IMR-90 (cell line): ENCODE measurements around the gene STARD10. TPM values are rescaled to one million over a fixed set of nuclear protein-coding genes. Genes with fewer than 3 reads are reported as not detected.

Experiments
- ATAC-seq: fragments of 200-7000 bp; cut with Tn5 transposase; 2 replicates; pipeline ENCODE4 v1.9.1; 2020; ENCODE audit warnings: low read depth, mild to moderate bottlenecking, moderate library complexity
- BruUV-seq: library from RNA; stranded (reverse); fragments of 400-500 nt; replicated peaks from 2 replicates; lab custom pipeline; 2021; lab: Mats Ljungman, UMichigan
- CTCF ChIA-PET: fragments of 300-600 bp; formaldehyde crosslinking; extraction: SDS; loops from one replicate; lab custom pipeline; 2021; ENCODE audit warnings: antibody characterized with exemption; lab: Yijun Ruan, JAX
- POLR2A ChIA-PET: fragments of 300-600 bp; sonication (Branson Sonifier 250); formaldehyde crosslinking; loops from one replicate; lab custom pipeline; 2022; ENCODE audit warnings: antibody characterized with exemption; ENCODE audit not compliant: unreplicated experiment; lab: Charles Lee
- DNase-seq: peaks from one replicate; pipeline ENCODE4 v3.0.0; 2013
- H2AFZ ChIP-seq: replicated peaks from 2 replicates; pipeline ENCODE3; 2013; ENCODE audit warnings: low read length, mild to moderate bottlenecking; ENCODE audit not compliant: poor library complexity
- H2AK5ac ChIP-seq: 2 replicates; pipeline ENCODE4 v1.6.1; 2013; ENCODE audit warnings: low read depth, low read length, inconsistent platforms
- H2AK9ac ChIP-seq: replicated peaks from 2 replicates; pipeline ENCODE3; 2013; ENCODE audit warnings: mild to moderate bottlenecking, low read depth, low read length, moderate library complexity; ENCODE audit not compliant: poor library complexity
- H2BK120ac ChIP-seq: 2 replicates; pipeline ENCODE4 v1.6.1; 2013; ENCODE audit warnings: low read depth, low read length, inconsistent platforms
- H2BK15ac ChIP-seq: 3 replicates; pipeline ENCODE4 v1.6.1; 2013; ENCODE audit warnings: low read depth, low read length, inconsistent platforms
- H2BK20ac ChIP-seq: 2 replicates; pipeline ENCODE4 v1.6.1; 2013; ENCODE audit warnings: low read depth, mild to moderate bottlenecking, inconsistent platforms, low read length, moderate library complexity
- H2BK5ac ChIP-seq: 2 replicates; pipeline ENCODE4 v1.6.1; 2013; ENCODE audit warnings: mild to moderate bottlenecking, low read depth, low read length, inconsistent platforms; ENCODE audit not compliant: poor library complexity, severe bottlenecking
- H3K14ac ChIP-seq: replicated peaks from 2 replicates; pipeline ENCODE4 v1.6.1; 2013; ENCODE audit warnings: low read depth, low read length, inconsistent platforms
- H3K18ac ChIP-seq: 2 replicates; pipeline ENCODE4 v1.6.1; 2013; ENCODE audit warnings: low read depth, low read length, control low read depth
- H3K23ac ChIP-seq: 2 replicates; pipeline ENCODE4 v1.6.1; 2013; ENCODE audit warnings: low read depth, low read length, inconsistent platforms
- H3K27ac ChIP-seq: 2 replicates; pipeline ENCODE4 v1.5.1; 2013; ENCODE audit warnings: mild to moderate bottlenecking, control low read depth, low read length; ENCODE audit not compliant: insufficient read depth
- H3K27me3 ChIP-seq: 2 replicates; pipeline ENCODE4 v1.6.1; 2013; ENCODE audit warnings: low read length; ENCODE audit not compliant: control insufficient read depth, insufficient read depth
- H3K36me3 ChIP-seq: 2 replicates; pipeline ENCODE4 v1.6.1; 2013; ENCODE audit warnings: low read length, mixed read lengths; ENCODE audit not compliant: control insufficient read depth, insufficient read depth
- H3K4ac ChIP-seq: 2 replicates; pipeline ENCODE4 v1.6.1; 2013; ENCODE audit warnings: low read depth, low read length, inconsistent platforms
- H3K4me1 ChIP-seq: 2 replicates; pipeline ENCODE4 v1.6.1; 2013; ENCODE audit warnings: low read length, mixed read lengths; ENCODE audit not compliant: control insufficient read depth, insufficient read depth
- H3K4me2 ChIP-seq: 2 replicates; pipeline ENCODE4 v1.6.1; 2013; ENCODE audit warnings: low read depth, mild to moderate bottlenecking, control low read depth, low read length, moderate library complexity
- H3K4me3 ChIP-seq: 2 replicates; pipeline ENCODE4 v1.5.1; 2013; ENCODE audit warnings: low read depth, mild to moderate bottlenecking, control low read depth, low read length, moderate library complexity; ENCODE audit not compliant: insufficient read depth
- H3K56ac ChIP-seq: 2 replicates; pipeline ENCODE4 v1.6.1; 2013; ENCODE audit warnings: low read length, inconsistent platforms; ENCODE audit not compliant: insufficient read depth; ENCODE audit errors: extremely low read depth
- H3K79me1 ChIP-seq, 2 experiments: 2 replicates each; pipeline ENCODE4 v1.6.1; 2013; ENCODE audit warnings: low read length in 2 of 2, inconsistent platforms in 1 of 2, low read depth in 1 of 2
- H3K9ac ChIP-seq: 2 replicates; pipeline ENCODE4 v1.6.1; 2013; ENCODE audit warnings: low read depth, low read length, control low read depth
- H3K9me1 ChIP-seq: 2 replicates; pipeline ENCODE4 v1.6.1; 2013; ENCODE audit warnings: low read length, inconsistent platforms; ENCODE audit not compliant: insufficient read depth
- H3K9me3 ChIP-seq: 2 replicates; pipeline ENCODE4 v1.6.1; 2013; ENCODE audit warnings: low read length; ENCODE audit not compliant: control insufficient read depth, insufficient read depth
- H4K20me1 ChIP-seq: 2 replicates; pipeline ENCODE4 v1.6.1; 2013; ENCODE audit warnings: low read length, inconsistent platforms; ENCODE audit not compliant: insufficient read depth
- H4K5ac ChIP-seq: 2 replicates; pipeline ENCODE4 v1.6.1; 2013; ENCODE audit warnings: mild to moderate bottlenecking, low read depth, low read length, control low read depth
- H4K8ac ChIP-seq, 2 experiments: 2 replicates each; pipeline ENCODE4 v1.6.1; 2013; ENCODE audit warnings: low read depth in 2 of 2, low read length in 2 of 2, control low read depth in 1 of 2, inconsistent platforms in 1 of 2
- H4K91ac ChIP-seq: 2 replicates; pipeline ENCODE4 v1.6.1; 2013; ENCODE audit warnings: low read depth, low read length, inconsistent platforms; ENCODE audit not compliant: insufficient read depth
- CEBPB ChIP-seq: IDR thresholded peaks from 2 replicates; pipeline ENCODE4 v1.6.1; 2012; ENCODE audit warnings: low read depth, low read length, improper control_type of control experiment
- MAZ ChIP-seq: IDR thresholded peaks from 2 replicates; pipeline ENCODE4 v1.6.1; 2012; ENCODE audit warnings: low read depth, mild to moderate bottlenecking, low read length, improper control_type of control experiment, moderate library complexity, borderline replicate concordance
- MXI1 ChIP-seq: IDR thresholded peaks from 2 replicates; pipeline ENCODE4 v1.6.1; 2012; ENCODE audit warnings: low read depth, mild to moderate bottlenecking, low read length, moderate library complexity, borderline replicate concordance
- NFE2L2 ChIP-seq: fragments of 150-350 bp; IDR thresholded peaks from 2 replicates; pipeline ENCODE4 v1.6.1; 2016; ENCODE audit warnings: low read depth, mild to moderate bottlenecking, low read length
- POLR2A ChIP-seq: IDR thresholded peaks from 2 replicates; pipeline ENCODE4 v1.6.1; 2012; ENCODE audit warnings: mild to moderate bottlenecking, low read depth, low read length
- RAD21 ChIP-seq: IDR thresholded peaks from 2 replicates; pipeline ENCODE4 v1.6.1; 2012; ENCODE audit warnings: low read length, improper control_type of control experiment
- RFX5 ChIP-seq: IDR thresholded peaks from 2 replicates; pipeline ENCODE4 v1.8.0; 2012; ENCODE audit warnings: low read depth, mild to moderate bottlenecking, low read length, moderate library complexity
- SMC3 ChIP-seq: fragments of 150-350 bp; IDR thresholded peaks from 2 replicates; pipeline ENCODE4 v1.6.1; 2016; ENCODE audit warnings: low read depth, mild to moderate bottlenecking, antibody characterized with exemption, low read length, moderate library complexity
- WGBS, 2 experiments: methylation state at CpG; one replicate each; pipeline versions ENCODE4 v1.1.5 to v1.1.7; 2013; ENCODE audit warnings: missing lambda C conversion rate in 2 of 2; ENCODE audit not compliant: insufficient read length in 1 of 2; ENCODE audit errors: extremely low coverage in 2 of 2; 5-methylcytosine and 5-hydroxymethylcytosine counted together
- dilution Hi-C: fragments of 300-500 bp; cut with HindIII; formaldehyde crosslinking; loops from one replicate; pipeline ENCODE4 v1.14.3; 2018; ENCODE audit warnings: low sequenced_read_pairs; ENCODE audit not compliant: unreplicated experiment
- in situ Hi-C: fragments of 300-500 bp; cut with MboI; formaldehyde crosslinking; loops from 3 replicates; pipeline ENCODE4 v1.14.3; 2019; ENCODE audit warnings: low sequenced_read_pairs, inconsistent platforms, mixed read lengths
- intact Hi-C: fragments of 100-400 bp; cut with micrococcal nuclease; formaldehyde crosslinking; loops from 2 replicates; pipeline ENCODE4 v1.10.0; 2022
- polyA plus RNA-seq, 3 experiments: library from polyadenylated mRNA; depleted of rRNA; stranded (reverse); fragments of >200 nt; gene quantifications; 2 replicates each; pipeline ENCODE4 v1.2.3, GENCODE V29; 2012; ENCODE audit warnings: low replicate concordance in 1 of 3
- total RNA-seq: library from RNA; depleted of rRNA; stranded (reverse); fragments of >200 nt; gene quantifications from 2 replicates; pipeline ENCODE4 v1.2.3, GENCODE V29; 2012
- TF ChIP-seq, protein P1 (sequence below): fragments of 150-350 bp; IDR thresholded peaks from 2 replicates; pipeline ENCODE4 v1.6.1; 2016; ENCODE audit warnings: low read depth, mild to moderate bottlenecking, low read length, moderate library complexity, borderline replicate concordance
- TF ChIP-seq, protein P2 (sequence below): fragments of 150-350 bp; IDR thresholded peaks from 2 replicates; pipeline ENCODE4 v1.6.1; 2017; ENCODE audit warnings: mild to moderate bottlenecking, antibody characterized with exemption, low read length, low read depth
- TF ChIP-seq, protein P3 (sequence below): conservative IDR thresholded peaks from 2 replicates; pipeline ENCODE4 v1.5.1; 2012; ENCODE audit warnings: mild to moderate bottlenecking, low read depth, low read length, improper control_type of control experiment

STARD10 gene
- total and polyA plus RNA-seq, 2 of the 4 experiments (the other 2 are of a cell fraction), result 23.8 to 37.4 TPM

DNA sequence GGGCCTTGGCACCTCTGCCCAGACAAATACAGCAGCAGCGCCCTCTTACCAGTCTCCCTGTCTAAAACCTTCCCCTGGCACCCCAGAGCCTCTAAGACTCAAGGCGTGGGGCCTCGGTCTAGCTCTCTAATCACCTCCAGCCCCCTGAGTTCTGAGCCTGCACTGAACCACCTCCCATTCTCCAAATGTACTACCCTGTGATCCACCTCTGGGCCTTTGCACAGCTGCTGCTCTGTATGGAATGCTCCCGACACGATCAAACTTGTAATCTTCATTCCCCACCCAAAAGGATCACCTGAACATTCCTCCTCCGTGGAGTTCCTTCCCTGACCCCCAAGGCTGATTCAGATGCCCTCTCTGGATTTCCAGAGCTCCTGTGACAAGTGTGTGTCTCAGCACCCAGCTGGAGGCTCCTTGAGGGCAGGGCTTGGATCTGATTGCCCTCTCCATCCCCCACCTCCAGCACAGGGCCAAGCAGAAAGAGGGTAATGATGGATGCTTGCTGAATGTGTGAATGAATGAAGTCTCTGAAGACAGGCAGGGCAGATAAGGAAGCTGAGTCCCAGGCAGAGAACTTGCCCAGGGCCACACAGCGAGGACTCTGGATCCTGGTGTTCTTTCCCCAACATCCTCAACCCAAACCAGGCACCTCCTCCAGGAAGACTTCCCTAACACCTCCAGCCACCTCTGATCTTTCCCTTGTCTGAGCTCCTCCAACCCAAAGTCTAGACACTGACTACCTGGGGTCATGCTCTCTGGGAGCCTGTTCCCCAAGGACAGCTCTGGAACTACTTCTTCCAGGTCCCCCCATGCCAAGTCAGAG, 18.3 kb downstream of the STARD10 start (continued):
- TF ChIP-seq, protein P1, sequence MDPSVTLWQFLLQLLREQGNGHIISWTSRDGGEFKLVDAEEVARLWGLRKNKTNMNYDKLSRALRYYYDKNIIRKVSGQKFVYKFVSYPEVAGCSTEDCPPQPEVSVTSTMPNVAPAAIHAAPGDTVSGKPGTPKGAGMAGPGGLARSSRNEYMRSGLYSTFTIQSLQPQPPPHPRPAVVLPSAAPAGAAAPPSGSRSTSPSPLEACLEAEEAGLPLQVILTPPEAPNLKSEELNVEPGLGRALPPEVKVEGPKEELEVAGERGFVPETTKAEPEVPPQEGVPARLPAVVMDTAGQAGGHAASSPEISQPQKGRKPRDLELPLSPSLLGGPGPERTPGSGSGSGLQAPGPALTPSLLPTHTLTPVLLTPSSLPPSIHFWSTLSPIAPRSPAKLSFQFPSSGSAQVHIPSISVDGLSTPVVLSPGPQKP, result no peak

DNA sequence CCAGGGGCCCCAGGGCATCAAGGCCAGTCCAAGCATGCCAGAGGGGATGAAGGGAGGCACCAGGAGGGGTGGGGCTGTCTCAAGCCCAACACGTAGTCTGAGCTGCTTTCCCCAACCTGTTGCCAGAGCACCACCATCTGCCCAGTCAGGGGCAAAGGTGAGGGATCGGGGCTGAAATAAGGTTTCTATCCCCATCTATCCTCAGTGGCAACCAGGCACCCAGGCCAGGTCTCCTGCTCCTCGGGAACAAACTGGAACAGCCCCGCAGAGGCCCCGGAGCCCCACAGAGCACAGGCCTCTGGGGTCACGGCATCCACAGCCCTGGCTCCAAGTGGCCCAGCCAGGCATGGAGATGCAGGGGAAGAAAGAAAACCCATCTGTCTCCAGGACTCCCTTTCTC, 19.3 kb downstream of the STARD10 start:
- no peak overlapping the region for H2BK15ac ChIP-seq
- peaks cover 28% of the 10 kb centered on the region for H3K4me1 ChIP-seq
- peaks cover 13% of the 10 kb centered on the region for H4K20me1 ChIP-seq
- WGBS, 2 experiments, result no CpG with 5 or more reads among the region's 6 CpGs
- no peak overlapping the region for H4K91ac ChIP-seq
- H3K9me3 ChIP-seq, result no peaks in the 10 kb centered on the region
- H3K18ac ChIP-seq, result no peak overlapping the region
- peaks cover 8% of the 10 kb centered on the region; the same call in 1 of the 2 replicates for H3K9me1 ChIP-seq
- H3K4me3 ChIP-seq, result no peak overlapping the region
- peaks cover 0 to 20% of the 10 kb centered on the region in 2 experiments; a peak in 2 of 4 replicates for H3K79me1 ChIP-seq
- H2AFZ ChIP-seq, result no peak overlapping the region
- in situ Hi-C loops (no loop called here), intact Hi-C loops (no loop called here), dilution Hi-C loops (no loop called here)
- H2AK5ac ChIP-seq, result no peak overlapping the region
- ATAC-seq (no peak), DNase-seq (no peak)
- H3K27me3 ChIP-seq, result no peaks in the 10 kb centered on the region
- H4K5ac ChIP-seq, result no peak overlapping the region
- ChIA-PET CTCF (no interaction called here), POLR2A (no interaction called here)
- no peak overlapping the region for H2BK20ac ChIP-seq
- no peak overlapping the region for H3K27ac ChIP-seq
- H3K4ac ChIP-seq, result no peak overlapping the region
- no peak overlapping the region for H3K56ac ChIP-seq
- no peaks in the 10 kb centered on the region for H3K36me3 ChIP-seq
- no peak overlapping the region for H4K8ac ChIP-seq
- no peak overlapping the region for H3K4me2 ChIP-seq
- no peak overlapping the region for H2BK120ac ChIP-seq
- no TSS peak for BruUV-seq
- no peak overlapping the region for H2BK5ac ChIP-seq
- H3K9ac ChIP-seq, result no peak overlapping the region
- no peak overlapping the region for H3K23ac ChIP-seq
- H2AK9ac ChIP-seq, result no peak overlapping the region
- no peak overlapping the region for H3K14ac ChIP-seq
- TF ChIP-seq RFX5, result no peak
- no peak for TF ChIP-seq POLR2A
- TF ChIP-seq MXI1, result no peak
- TF ChIP-seq SMC3, result no peak
- TF ChIP-seq CEBPB, result no peak
- TF ChIP-seq, protein P1, result no peak
- TF ChIP-seq, protein P2, sequence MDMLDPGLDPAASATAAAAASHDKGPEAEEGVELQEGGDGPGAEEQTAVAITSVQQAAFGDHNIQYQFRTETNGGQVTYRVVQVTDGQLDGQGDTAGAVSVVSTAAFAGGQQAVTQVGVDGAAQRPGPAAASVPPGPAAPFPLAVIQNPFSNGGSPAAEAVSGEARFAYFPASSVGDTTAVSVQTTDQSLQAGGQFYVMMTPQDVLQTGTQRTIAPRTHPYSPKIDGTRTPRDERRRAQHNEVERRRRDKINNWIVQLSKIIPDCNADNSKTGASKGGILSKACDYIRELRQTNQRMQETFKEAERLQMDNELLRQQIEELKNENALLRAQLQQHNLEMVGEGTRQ, result no peak
- TF ChIP-seq, protein P3, sequence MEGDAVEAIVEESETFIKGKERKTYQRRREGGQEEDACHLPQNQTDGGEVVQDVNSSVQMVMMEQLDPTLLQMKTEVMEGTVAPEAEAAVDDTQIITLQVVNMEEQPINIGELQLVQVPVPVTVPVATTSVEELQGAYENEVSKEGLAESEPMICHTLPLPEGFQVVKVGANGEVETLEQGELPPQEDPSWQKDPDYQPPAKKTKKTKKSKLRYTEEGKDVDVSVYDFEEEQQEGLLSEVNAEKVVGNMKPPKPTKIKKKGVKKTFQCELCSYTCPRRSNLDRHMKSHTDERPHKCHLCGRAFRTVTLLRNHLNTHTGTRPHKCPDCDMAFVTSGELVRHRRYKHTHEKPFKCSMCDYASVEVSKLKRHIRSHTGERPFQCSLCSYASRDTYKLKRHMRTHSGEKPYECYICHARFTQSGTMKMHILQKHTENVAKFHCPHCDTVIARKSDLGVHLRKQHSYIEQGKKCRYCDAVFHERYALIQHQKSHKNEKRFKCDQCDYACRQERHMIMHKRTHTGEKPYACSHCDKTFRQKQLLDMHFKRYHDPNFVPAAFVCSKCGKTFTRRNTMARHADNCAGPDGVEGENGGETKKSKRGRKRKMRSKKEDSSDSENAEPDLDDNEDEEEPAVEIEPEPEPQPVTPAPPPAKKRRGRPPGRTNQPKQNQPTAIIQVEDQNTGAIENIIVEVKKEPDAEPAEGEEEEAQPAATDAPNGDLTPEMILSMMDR, result no peak
- TF ChIP-seq NFE2L2, result no peak
- no peak for TF ChIP-seq RAD21
- no peak for TF ChIP-seq MAZ
